NCI-H2029 (cell line): ENCODE results near the gene NUPR1.
"Not testable (repeated sequence)": the region's sequence is repeated elsewhere in the genome, so short reads cannot be mapped to it uniquely, and the experiment has no call there.

Experiments used
- DNase-seq: peaks from one replicate; lab custom pipeline; 2025; lab: John Stamatoyannopoulos, UW

The NUPR1 gene

DNA sequence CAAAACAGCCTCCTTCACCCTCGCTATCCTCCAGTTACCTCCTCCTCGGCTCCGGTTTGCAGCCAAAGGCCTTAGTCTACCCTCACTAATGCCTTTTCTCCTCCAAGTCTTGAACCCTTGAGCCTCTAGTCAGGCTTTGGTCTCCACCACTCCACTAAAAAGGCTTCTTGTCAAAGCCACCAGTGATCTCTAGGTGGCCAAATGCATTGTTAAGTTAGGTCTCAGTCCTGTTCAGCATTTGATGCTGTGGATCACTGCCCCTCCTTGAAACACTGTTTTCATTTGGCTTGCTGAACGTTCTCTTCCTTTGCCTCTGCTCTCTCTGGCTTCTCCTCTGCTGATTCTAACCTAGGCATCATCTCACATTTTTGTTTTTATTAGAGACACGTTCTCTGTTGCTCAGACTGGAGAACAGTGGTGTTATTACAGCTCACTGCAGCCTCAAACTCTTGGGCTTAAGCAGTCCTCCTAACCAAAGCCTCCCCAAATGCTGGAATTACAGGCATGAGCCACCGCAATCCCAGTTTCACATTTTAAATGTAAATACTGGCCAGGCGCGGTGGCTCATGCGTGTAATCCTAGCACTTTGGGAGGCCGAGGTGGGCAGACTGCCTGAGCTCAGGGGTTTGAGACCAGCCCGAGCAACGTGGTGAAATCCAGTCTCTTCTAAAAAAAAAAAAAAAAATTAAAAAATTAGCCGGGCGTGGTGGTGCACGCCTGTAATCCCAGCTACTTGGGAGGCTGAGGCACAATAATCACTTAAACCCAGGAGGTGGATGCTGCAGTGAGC lies 16.1 kb upstream of the NUPR1 start:
- DNase-seq: no peak

DNA sequence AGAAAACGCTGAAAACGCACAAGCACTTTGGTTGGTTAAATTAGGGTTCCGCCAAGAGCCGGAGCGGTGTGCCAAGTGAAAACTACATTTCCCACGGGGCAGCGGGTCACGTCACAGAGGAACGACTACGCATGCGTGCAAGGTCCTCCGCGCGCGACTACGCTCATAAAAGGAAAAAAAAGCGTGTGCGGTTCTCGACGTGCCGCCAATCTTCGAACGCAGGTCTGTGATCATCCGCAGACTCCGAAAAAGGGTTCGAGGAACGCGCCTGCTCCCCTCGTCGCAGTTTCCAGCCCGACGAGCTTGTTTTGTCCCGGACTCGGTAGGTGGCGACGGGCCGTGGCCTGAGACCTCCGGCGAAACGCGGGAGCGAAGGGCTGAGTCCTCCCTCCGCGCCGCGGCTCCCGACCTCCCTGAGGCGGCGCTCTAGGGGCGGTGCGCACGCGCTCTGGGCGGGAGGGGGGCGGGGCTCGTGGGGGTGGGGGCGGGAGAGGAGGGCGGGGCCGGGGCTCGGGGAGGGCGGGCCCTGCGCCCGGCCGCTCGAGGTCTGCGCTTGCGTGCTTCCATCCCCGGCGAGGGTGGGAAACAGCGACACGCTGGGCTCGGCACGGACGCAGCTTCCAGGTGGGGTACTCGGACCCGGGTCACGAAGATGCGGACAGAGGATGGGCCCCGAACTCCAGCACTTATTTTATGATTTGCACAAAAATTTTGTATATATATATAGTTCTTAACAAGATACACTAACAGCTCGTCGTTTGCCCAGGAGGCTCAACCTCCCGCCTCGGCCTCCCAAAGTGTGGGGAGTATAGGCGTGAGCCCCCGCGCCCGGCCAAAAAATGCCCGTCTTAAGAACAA lies 15.2 kb upstream of the NUPR1 start, which contains the start of gene SGF29:
SGF29 (plus strand) TSS at position 145 of the 858 bp plus-strand sequence. CDS start 27,150 bp downstream, outside the sequence.
- peak; percentile 84 for DNase-seq

DNA sequence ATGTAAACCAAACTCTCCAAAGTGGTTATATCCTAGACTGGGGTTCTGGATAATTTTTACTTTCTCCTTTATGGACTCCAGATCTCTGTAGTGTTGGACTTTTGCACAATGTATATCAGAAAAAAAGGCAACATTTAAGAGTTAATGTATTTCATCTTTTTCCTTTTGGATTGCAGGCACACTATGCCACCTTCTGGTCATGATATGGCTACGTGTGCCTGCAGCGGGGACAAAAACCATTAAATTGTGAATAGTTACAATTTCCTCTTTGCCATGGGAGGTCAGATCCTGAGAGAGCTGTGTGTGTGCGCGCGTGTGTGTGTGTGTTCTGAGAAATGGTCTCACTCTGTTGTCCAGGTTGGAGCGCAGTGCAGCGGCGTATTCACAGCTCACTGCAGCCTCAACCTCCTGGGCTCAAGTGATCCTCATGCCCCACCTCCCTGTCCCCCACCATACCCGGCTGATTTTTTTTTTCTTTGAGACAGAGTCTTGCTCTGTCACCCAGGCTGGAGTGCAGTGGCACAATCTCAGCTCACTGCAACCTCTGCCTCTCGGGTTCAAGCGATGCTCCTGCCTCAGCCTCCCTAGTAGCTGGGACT lies 10.6 kb upstream of the NUPR1 start:
- no peak for DNase-seq

DNA sequence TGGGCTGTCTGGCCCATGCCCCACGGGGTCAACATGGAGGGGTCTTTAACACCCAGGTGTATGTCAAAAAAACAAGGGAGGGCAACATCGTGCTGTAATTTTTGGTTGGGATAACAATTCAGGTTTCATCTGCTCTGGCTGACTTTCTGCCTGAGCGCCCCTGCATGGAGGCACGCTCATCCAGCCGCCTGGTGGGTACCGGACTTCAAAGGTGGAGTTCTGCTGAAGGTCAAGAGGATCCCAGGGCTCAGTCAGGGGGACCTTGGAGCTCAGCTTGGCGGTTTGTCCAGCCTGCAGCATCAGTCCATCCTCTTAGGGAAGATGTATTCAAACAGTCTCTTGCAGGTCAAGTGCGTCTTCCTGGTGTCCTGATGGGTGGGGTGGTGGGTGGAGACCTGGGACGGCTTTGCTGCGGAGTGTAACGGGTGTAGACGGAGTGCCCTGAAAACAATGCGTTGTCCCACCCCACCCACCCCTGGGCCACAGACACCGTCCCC lies 9.6 kb upstream of the NUPR1 start:
- DNase-seq: no peak

DNA sequence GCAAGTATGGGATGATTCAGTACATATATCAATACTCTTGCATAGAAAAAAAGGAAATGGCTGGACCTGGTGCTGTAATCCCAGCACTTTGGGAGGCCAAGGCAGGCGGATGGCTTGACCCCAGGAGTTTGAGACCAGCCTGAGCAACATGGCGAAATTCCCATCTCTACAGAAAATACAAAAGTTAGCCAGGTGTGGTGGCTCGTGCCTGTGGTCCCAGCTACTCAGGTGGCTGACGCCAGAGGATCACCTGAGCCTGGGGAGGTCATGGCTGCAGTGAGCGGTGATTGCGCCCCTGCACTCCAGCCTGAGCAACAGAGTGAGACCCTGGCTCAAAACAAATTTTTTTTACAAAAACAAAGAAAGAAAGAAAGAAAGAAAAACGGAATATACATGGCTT lies 7.9 kb upstream of the NUPR1 start:
- DNase-seq: no peak

DNA sequence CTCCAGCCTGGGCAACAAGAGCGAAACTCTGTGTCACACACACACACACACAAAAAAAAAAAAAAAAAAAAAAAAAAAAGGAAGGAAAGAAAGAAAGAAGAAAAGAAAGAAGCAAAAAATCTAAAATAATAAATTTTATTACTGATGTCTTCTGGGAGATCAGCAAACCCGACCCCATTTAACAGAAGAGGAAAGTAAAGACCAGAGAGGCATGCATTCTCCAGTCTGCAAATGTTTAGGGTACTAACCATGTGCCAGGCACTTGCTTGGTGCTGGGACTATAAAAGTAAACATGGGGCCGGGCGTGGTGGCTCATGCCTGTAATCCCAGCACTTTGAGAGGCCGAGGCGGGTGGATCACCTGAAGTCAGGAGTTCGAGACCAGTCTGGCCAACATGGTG lies 7.2 kb upstream of the NUPR1 start:
- DNase-seq: not testable (repeated sequence)

DNA sequence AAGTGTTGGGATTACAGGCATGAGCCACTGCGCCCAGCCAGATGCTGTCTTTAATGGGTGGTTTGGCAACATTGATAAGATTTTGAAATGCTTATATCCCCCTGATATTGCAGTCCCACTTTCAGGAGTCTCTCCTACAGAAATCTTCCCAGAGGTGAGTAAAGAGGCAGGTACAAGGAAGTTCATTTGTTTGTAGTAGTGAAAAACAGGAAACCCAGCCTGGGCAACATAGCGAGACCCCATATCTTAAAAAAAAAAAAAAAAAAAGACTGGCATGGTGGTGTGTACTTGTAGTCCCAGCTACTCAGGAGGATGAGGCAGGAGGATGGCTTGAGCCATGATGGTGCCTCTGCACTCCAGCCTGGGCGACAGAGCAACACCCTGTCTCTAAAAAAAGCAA lies 6.2 kb upstream of the NUPR1 start:
- no peak for DNase-seq

DNA sequence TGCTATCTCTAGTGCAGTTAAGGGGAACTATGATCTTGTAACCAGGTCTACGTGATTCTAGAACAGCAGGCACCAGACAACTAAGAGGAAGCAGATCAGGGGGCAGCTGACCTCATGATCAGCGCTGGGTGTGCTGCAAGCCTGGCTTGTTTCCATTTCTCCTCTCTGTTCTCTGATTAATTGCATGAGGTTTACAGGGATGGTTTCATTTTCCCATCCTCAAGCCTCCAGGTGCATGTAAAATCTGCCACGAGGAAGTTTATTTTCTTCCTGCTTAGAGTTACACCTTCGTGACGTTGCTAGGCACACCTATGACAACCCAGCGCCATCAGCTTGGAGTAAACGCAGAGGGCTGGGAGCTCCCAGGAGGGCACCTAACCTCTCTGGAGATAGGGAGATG lies 4.3 kb upstream of the NUPR1 start:
- DNase-seq: peak; percentile 83

DNA sequence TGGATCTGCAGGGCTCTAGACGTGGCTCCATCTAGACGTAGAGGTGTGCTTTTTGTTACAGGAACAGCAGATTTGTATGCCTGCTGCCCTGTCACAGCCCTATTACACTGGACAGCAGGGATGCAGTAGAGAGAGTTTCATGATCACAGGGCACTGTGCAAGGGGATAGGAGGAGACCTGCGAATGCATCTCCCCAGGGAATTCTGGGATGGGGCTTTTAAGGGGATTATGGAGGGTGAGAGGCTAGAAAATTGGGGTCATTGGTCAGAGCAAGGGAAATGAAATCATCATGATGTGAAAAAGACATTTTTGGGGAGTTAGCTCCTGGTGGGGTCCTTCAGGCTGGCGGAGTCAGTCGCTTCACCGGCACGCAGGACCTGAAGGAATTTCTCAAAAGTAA lies 3.9 kb upstream of the NUPR1 start:
- no peak for DNase-seq

DNA sequence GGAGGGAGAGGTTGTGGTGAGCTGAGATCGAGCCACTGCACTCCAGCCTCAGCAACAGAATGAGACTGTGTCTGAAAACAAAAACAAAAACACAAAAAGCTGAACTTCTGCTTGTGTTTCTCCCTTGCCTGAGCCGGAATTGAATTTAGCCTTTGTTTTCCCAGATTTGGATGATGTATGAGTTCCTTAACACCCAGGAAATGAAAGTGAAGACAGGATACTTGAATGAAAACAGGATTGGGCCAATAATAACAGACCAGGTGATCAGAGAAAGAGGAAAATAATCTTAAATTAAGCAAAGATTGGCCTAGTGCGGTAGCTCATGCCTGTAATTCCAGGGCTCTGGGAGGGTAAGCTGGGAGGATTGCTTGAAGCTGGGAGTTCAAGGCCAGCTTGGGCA lies 1.6 kb upstream of the NUPR1 start:
- no peak for DNase-seq

DNA sequence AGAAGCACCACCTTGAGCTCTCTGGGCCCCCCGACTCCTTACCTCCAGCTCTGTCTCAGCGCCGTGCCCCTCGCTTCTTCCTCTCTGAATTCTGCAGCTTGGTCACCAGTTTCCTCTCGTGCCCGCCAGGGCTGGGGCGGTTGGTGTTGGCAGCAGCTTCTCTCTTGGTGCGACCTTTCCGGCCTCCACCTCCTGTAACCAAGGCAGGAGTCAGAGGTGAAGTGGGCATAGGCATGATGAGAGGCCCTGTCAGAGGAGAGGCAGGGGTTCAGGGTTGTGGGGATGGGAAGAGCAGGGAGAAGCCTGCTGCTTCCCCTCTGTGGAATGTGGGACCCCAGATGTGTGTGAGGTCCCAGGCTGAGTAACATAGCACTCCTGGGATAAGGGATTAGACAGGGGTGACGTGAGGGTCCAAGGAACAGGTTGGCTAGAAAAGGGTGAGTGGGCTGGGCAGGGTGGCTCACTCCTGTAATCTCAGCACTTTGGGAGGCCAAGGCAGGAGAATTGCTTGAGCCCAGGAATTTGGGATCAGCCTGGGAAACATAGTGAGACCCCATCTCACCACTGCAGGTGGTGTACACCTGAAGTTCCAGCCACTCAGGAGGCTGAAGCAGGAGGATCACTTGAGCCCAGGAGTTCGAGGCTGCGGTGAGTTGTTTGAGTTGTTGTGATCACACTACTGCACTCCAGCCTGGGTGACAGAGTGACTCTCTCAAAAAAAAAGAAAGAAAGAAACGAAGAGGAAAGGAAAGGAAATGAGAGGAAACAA lies 626 bp downstream of the NUPR1 start:
- DNase-seq: no peak

DNA sequence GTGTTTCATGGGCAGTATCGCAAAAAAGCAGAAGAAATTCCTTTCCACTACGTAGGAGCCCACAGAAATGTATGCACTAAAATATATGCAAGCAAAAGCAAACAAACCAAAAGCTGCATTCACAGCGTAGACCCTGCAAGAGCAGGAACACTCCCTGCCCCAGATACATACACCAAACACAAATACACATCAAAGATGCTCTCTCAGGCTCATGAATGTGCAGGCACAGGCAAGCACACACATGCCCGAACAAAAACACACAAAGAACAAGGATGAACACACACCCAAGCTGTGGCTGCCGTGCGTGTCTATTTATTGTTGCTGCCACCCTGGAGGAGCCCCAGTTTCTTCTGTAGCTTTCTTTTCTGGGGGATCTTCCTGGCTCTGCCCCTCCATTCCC lies 1.7 kb downstream of the NUPR1 start:
- no peak for DNase-seq

DNA sequence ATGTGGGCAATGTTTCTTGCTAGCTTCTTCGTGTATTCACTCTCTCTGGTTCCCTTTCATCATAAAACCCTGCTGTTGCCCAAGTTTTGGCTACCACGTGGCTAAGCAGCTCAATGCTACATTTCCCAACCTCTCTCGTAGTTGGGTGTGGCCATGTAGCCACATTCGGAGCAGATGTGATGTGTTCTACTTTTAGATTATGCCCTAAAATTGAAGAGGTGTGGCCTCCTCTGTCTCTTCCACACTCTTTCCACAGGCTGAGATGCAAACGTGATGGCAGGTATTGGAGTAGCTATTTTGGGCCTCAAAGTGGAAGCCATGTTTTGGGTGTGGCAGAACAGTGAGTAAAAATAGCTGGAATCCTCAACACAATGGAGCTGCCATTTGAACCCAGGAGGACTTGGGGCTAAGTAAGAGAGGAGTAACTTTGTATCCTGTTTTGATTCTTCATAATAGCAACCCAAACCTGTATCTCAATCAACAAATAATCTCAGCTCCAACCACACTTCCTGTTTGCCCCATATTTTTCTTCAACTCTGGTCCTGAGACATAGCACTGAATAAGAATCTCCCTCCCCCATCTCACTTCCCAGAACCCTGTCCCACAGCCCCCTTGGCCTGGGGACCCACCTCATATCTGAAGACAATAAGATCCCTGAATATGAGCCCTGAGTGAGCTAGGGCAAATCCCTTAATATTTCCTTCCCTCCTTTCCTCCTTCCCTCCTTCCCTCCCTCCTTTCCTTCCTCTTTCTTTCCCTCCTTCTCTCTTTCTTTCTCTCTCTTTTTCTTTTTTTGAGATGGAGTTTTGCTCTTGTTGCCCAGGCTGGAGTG lies 4.0 kb downstream of the NUPR1 start:
- no peak for DNase-seq

DNA sequence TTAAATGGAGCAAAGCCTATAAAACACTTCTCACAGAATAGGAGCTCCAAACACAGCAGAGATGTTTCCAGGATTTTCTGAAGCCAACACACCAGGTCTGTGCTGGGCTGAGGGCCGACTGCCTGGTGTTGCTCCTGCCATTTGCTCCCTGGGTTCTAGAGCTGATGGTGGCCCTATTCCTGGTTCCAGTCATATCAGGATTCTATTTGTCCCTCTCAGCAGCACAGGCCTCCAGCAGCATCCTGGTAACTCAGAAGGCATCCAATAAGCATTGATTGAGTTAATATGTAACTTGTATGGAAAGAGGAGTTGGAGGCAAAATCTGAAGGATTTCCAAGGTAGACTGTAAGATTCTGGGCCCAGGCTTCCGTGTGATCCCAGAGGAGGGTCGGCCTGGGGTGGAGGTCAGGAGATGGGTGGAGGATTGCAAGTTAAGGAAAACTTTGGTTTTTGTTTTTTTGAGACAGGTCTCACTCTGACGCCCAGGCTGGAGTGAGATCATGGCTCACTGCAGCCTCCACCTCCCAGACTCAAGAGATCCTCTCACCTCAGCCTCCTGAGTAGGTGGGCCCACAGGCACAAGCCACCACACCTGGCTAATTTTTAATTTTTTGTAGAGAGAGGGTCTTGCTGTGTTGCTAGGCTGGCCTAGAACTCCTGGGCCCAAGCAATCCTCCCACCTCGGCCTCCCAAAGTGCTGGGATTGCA lies 5.7 kb downstream of the NUPR1 start:
- no peak for DNase-seq

DNA sequence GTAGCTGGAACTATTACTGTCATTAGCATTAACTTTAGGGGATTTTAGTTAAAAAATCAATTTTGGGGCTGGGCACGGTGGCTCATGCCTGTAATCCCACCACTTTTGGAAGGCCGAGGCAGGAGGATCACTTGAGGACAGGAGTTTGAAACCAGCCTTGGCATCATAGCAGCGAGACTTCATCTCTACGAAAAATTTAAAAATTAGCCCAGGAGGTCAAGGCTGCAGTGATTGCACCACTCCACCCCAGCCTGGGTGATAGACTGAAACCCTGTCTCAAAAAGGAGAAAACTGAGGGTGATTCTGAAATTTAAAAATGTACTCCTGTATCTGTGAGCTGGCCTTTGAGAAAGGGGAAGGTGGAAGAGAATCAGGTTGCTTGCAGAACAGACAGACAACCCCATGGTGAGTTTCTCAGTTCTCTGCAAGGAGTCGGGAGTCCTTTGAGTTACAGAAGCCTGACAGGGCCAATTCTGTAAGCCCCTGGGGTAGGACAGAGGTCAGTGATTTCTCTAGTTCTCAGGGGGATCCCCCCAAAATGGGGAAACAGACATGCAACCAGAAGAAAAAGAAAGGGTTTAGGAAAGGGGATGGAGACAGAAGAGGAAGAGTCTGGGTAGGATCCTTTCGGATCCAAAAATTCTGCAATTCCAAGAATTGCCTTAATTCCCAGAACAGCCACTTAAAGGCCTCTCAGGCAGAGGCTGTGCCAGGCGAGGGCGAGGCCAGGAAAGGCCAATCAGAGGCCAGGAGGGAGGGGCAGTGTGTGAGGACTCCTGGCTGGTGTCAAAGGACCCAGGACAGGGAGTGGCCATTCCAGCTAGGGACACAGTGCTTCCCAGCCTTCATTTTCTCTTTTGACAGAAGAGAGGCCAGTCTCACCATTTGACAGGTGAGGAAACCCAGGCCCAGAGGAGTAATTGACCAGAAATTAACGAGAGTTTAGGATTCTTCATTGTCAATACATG lies 6.7 kb downstream of the NUPR1 start:
- no peak for DNase-seq

DNA sequence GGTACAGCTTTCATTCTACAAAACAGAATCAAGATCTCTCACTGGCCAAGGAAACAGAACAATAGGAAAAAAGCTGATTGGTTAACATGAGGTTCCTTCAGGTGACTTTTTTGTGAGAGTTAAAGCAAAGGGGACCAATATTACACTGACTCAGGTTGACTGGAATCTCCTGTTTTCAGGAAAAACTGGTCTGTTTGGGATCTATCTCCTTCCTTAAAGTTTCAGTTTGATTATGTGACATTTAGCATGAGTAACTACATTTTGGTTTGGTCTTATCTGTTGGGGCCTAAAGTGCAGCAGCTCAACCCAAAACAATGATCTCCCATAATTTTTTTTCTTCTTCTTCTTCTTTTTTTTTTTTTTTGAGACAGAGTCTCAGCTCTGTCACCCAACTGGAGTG lies 9.7 kb downstream of the NUPR1 start:
- DNase-seq: no peak

DNA sequence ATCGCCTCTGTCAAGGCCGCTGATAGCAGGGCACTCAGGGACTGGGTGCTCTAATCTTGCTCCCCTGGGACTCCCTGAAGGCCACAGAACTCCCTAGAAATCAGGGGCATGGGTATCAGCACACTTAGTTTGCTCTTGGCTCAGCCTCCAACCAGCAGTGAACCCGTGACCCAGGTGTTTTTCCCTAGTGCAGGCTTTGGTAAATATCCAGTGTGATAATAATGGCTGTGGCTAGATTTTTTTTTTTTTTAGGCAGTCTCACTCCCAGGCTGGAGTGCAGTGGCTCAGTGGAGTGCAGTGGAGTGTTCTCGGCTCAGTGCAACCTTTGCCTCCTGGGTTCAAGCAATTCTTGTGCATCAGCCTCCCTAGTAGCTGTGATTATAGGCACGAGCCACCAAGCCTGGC lies 10.3 kb downstream of the NUPR1 start:
- no peak for DNase-seq

DNA sequence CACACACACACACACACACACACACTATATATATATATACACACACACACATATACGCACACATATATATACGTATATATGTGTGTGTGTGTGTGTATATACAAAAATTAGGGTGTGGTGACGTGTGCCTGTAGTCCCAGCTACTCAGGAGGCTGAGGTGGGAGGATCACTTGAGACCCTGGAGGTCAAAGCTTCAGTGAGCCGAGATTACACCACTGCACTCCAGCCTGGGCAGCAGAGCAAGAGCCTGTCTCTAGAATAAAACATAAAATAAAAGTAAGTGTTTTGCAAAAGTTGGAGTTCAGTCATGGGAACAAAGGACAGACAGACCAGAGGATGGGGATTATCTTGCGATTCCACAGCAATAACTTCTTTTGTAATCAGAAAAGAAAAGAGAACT lies 10.8 kb downstream of the NUPR1 start:
- DNase-seq: no peak
